Measurements from ENCODE around the gene FGFRL1.

The FGFRL1 gene

GRCh38 chr4:1017706-1018105, 6.3 kb downstream of the FGFRL1 start:
- H2BK12ac ChIP-seq (ENCODE audit: low read length), result no peak overlapping the region
- no peak overlapping the region for H3K4me3 ChIP-seq (ENCODE audit: low read depth, low read length)
- DNase-seq, result no peak
- no CpG with 5 or more reads among the region's 15 CpGs for WGBS (ENCODE audit: extremely low coverage, insufficient coverage, insufficient read length)
- peaks cover 0 to 5% of the 10 kb centered on the region in 2 experiments for H3K36me3 ChIP-seq (ENCODE audit: control insufficient read depth in 1 of 2, insufficient read depth in 2 of 2, low read length in 2 of 2)
- no peak overlapping the region for H3K27ac ChIP-seq (ENCODE audit: low read depth, low read length)
- H3K4me1 ChIP-seq (ENCODE audit: control insufficient read depth in 1 of 2, insufficient read depth in 2 of 2, low read length in 2 of 2), result peaks cover 0 to 2% of the 10 kb centered on the region in 2 experiments
- no peak overlapping the region for H2AK5ac ChIP-seq (ENCODE audit: low read length)
- no peak overlapping the region for H3K23ac ChIP-seq (ENCODE audit: low read length)
- H2AFZ ChIP-seq (ENCODE audit: insufficient read depth, low read length, poor library complexity), result no peak overlapping the region
- no peak overlapping the region for H3K9ac ChIP-seq (ENCODE audit: low read length)
- peaks cover 6% of the 10 kb centered on the region for H3K9me3 ChIP-seq (ENCODE audit: insufficient read depth, low read depth, low read length)
- no peak overlapping the region for H4K8ac ChIP-seq (ENCODE audit: low read depth, low read length)
- H3K4me2 ChIP-seq (ENCODE audit: low read length), result no peak overlapping the region
- no peaks in the 10 kb centered on the region for H3K79me2 ChIP-seq (ENCODE audit: control insufficient read depth, insufficient read depth, low read length, poor library complexity)
- no peak overlapping the region for H4K91ac ChIP-seq (ENCODE audit: low read depth, low read length)
- no peaks in the 10 kb centered on the region for H3K79me1 ChIP-seq (ENCODE audit: low read length)
- H3K18ac ChIP-seq (ENCODE audit: low read length), result no peak overlapping the region
- no peak overlapping the region for H3K4ac ChIP-seq (ENCODE audit: low read depth, low read length)
- H2BK120ac ChIP-seq (ENCODE audit: insufficient read depth, low read length, poor library complexity), result no peak overlapping the region
- H4K12ac ChIP-seq (ENCODE audit: low read depth, low read length), result no peak overlapping the region
- H2BK5ac ChIP-seq (ENCODE audit: low read depth, low read length, poor library complexity), result no peak overlapping the region
- H3K14ac ChIP-seq (ENCODE audit: low read length), result no peak overlapping the region
- H3K27me3 ChIP-seq (ENCODE audit: insufficient read depth, low read length), result peaks cover under 1% of the 10 kb centered on the region

GRCh38 chr4:1018147-1019020, 7.0 kb downstream of the FGFRL1 start:
- no CpG with 5 or more reads among the region's 29 CpGs for WGBS (ENCODE audit: extremely low coverage, insufficient coverage, insufficient read length)
- H3K9ac ChIP-seq (ENCODE audit: low read length), result no peak overlapping the region
- no peak overlapping the region for H4K8ac ChIP-seq (ENCODE audit: low read depth, low read length)
- no peaks in the 10 kb centered on the region for H3K79me1 ChIP-seq (ENCODE audit: low read length)
- no peak overlapping the region for H4K12ac ChIP-seq (ENCODE audit: low read depth, low read length)
- no peaks in the 10 kb centered on the region for H3K79me2 ChIP-seq (ENCODE audit: control insufficient read depth, insufficient read depth, low read length, poor library complexity)
- no peak overlapping the region for H2BK5ac ChIP-seq (ENCODE audit: low read depth, low read length, poor library complexity)
- H2BK120ac ChIP-seq (ENCODE audit: insufficient read depth, low read length, poor library complexity), result no peak overlapping the region
- no peak overlapping the region for H3K4me2 ChIP-seq (ENCODE audit: low read length)
- H3K23ac ChIP-seq (ENCODE audit: low read length), result no peak overlapping the region
- H3K36me3 ChIP-seq (ENCODE audit: control insufficient read depth in 1 of 2, insufficient read depth in 2 of 2, low read length in 2 of 2), result no peaks in the 10 kb centered on the region
- peaks cover under 1% of the 10 kb centered on the region for H3K9me3 ChIP-seq (ENCODE audit: insufficient read depth, low read depth, low read length)
- no peak for DNase-seq
- no peaks in the 10 kb centered on the region for H3K27me3 ChIP-seq (ENCODE audit: insufficient read depth, low read length)
- no peak overlapping the region for H2AFZ ChIP-seq (ENCODE audit: insufficient read depth, low read length, poor library complexity)
- no peak overlapping the region for H2BK12ac ChIP-seq (ENCODE audit: low read length)
- peaks cover 0 to 2% of the 10 kb centered on the region in 2 experiments for H3K4me1 ChIP-seq (ENCODE audit: control insufficient read depth in 1 of 2, insufficient read depth in 2 of 2, low read length in 2 of 2)
- no peak overlapping the region for H3K14ac ChIP-seq (ENCODE audit: low read length)
- no peak overlapping the region for H4K91ac ChIP-seq (ENCODE audit: low read depth, low read length)
- H2AK5ac ChIP-seq (ENCODE audit: low read length), result no peak overlapping the region
- no peak overlapping the region for H3K27ac ChIP-seq (ENCODE audit: low read depth, low read length)
- H3K4me3 ChIP-seq (ENCODE audit: low read depth, low read length), result no peak overlapping the region
- H3K4ac ChIP-seq (ENCODE audit: low read depth, low read length), result no peak overlapping the region
- no peak overlapping the region for H3K18ac ChIP-seq (ENCODE audit: low read length)

- Histone ChIP-seq H2BK5ac (ENCODE audit: low read depth, low read length, poor library complexity) (no peak overlapping the region), H3K9ac (ENCODE audit: low read length) (no peak overlapping the region), H3K4me1 (ENCODE audit: control insufficient read depth in 1 of 2, insufficient read depth in 2 of 2, low read length in 2 of 2) (no peaks in the 10 kb centered on the region), H4K91ac (ENCODE audit: low read depth, low read length) (no peak overlapping the region), H2AK5ac (ENCODE audit: low read length) (no peak overlapping the region), H3K4ac (ENCODE audit: low read depth, low read length) (no peak overlapping the region), H3K14ac (ENCODE audit: low read length) (no peak overlapping the region), H3K27me3 (ENCODE audit: insufficient read depth, low read length) (no peaks in the 10 kb centered on the region), H3K27ac (ENCODE audit: low read depth, low read length) (no peak overlapping the region), H3K4me2 (ENCODE audit: low read length) (no peak overlapping the region), H3K23ac (ENCODE audit: low read length) (no peak overlapping the region), H2BK120ac (ENCODE audit: insufficient read depth, low read length, poor library complexity) (no peak overlapping the region), H3K36me3 (ENCODE audit: control insufficient read depth in 1 of 2, insufficient read depth in 2 of 2, low read length in 2 of 2) (peaks cover 0 to 2% of the 10 kb centered on the region in 2 experiments), H2BK12ac (ENCODE audit: low read length) (no peak overlapping the region), H3K79me2 (ENCODE audit: control insufficient read depth, insufficient read depth, low read length, poor library complexity) (no peaks in the 10 kb centered on the region), H3K79me1 (ENCODE audit: low read length) (no peaks in the 10 kb centered on the region), H3K9me3 (ENCODE audit: insufficient read depth, low read depth, low read length) (no peaks in the 10 kb centered on the region), H3K18ac (ENCODE audit: low read length) (no peak overlapping the region), H3K4me3 (ENCODE audit: low read depth, low read length) (no peak overlapping the region), H4K12ac (ENCODE audit: low read depth, low read length) (no peak overlapping the region), H2AFZ (ENCODE audit: insufficient read depth, low read length, poor library complexity) (no peak overlapping the region), H4K8ac (ENCODE audit: low read depth, low read length) (no peak overlapping the region)
- no peak for DNase-seq
- no CpG with 5 or more reads among the region's 9 CpGs for WGBS (ENCODE audit: extremely low coverage, insufficient coverage, insufficient read length)
Observed at GRCh38 chr4:1019320-1019719, 7.9 kb downstream of the FGFRL1 start.

GRCh38 chr4:1019729-1020470, 8.5 kb downstream of the FGFRL1 start:
- Histone ChIP-seq H3K18ac (ENCODE audit: low read length) (no peak overlapping the region), H2AFZ (ENCODE audit: insufficient read depth, low read length, poor library complexity) (no peak overlapping the region), H4K12ac (ENCODE audit: low read depth, low read length) (no peak overlapping the region), H3K9ac (ENCODE audit: low read length) (no peak overlapping the region), H3K4me3 (ENCODE audit: low read depth, low read length) (no peak overlapping the region), H3K27me3 (ENCODE audit: insufficient read depth, low read length) (no peaks in the 10 kb centered on the region), H3K4ac (ENCODE audit: low read depth, low read length) (no peak overlapping the region), H3K9me3 (ENCODE audit: insufficient read depth, low read depth, low read length) (no peaks in the 10 kb centered on the region), H3K4me1 (ENCODE audit: control insufficient read depth in 1 of 2, insufficient read depth in 2 of 2, low read length in 2 of 2) (no peaks in the 10 kb centered on the region), H2AK5ac (ENCODE audit: low read length) (no peak overlapping the region), H2BK12ac (ENCODE audit: low read length) (no peak overlapping the region), H3K14ac (ENCODE audit: low read length) (no peak overlapping the region), H4K91ac (ENCODE audit: low read depth, low read length) (no peak overlapping the region), H3K36me3 (ENCODE audit: control insufficient read depth in 1 of 2, insufficient read depth in 2 of 2, low read length in 2 of 2) (peaks cover 3 to 8% of the 10 kb centered on the region in 2 experiments), H3K79me2 (ENCODE audit: control insufficient read depth, insufficient read depth, low read length, poor library complexity) (no peaks in the 10 kb centered on the region), H2BK5ac (ENCODE audit: low read depth, low read length, poor library complexity) (no peak overlapping the region), H3K4me2 (ENCODE audit: low read length) (no peak overlapping the region), H3K27ac (ENCODE audit: low read depth, low read length) (no peak overlapping the region), H3K79me1 (ENCODE audit: low read length) (no peaks in the 10 kb centered on the region), H4K8ac (ENCODE audit: low read depth, low read length) (no peak overlapping the region), H2BK120ac (ENCODE audit: insufficient read depth, low read length, poor library complexity) (no peak overlapping the region), H3K23ac (ENCODE audit: low read length) (no peak overlapping the region)
- no CpG with 5 or more reads among the region's 23 CpGs for WGBS (ENCODE audit: extremely low coverage, insufficient coverage, insufficient read length)
- DNase-seq, result no peak
